Neural crest cell (in vitro differentiated cells): Measurements from ENCODE around the gene HDAC9. TPM values are rescaled to one million over a fixed set of nuclear protein-coding genes. Genes with fewer than 3 reads are reported as not detected.

ENCODE experiments used
- DNase-seq: peaks from one replicate; pipeline ENCODE4 v3.0.0; 2021; ENCODE audit warnings: low read depth, mixed read lengths, low spot score
- H3K27ac Mint-ChIP-seq: one replicate; pipeline ENCODE4 v1.8.0; 2021; ENCODE audit warnings: mild to moderate bottlenecking, mixed read lengths; ENCODE audit not compliant: unreplicated experiment
- H3K27me3 Mint-ChIP-seq: 2 replicates; pipeline ENCODE4 v1.8.0; 2021; ENCODE audit warnings: low read depth, mild to moderate bottlenecking, mixed read lengths
- H3K36me3 Mint-ChIP-seq: 2 replicates; pipeline ENCODE4 v1.8.0; 2021; ENCODE audit warnings: low read depth, mild to moderate bottlenecking, mixed read lengths
- H3K4me1 Mint-ChIP-seq: 2 replicates; pipeline ENCODE4 v1.8.0; 2021; ENCODE audit warnings: mixed read lengths
- H3K4me3 Mint-ChIP-seq: one replicate; pipeline ENCODE4 v1.8.0; 2021; ENCODE audit warnings: mild to moderate bottlenecking, mixed read lengths
- H3K9me3 Mint-ChIP-seq: 2 replicates; pipeline ENCODE4 v1.8.0; 2021; ENCODE audit warnings: mixed read lengths
- CTCF ChIP-seq: fragments of 200-600 bp; sonication (generic); conservative IDR thresholded peaks from 2 replicates; pipeline ENCODE4 v1.5.0; 2021; ENCODE audit warnings: antibody characterized with exemption, mild to moderate bottlenecking
- total RNA-seq: library from RNA; stranded (reverse); gene quantifications from 2 replicates; pipeline ENCODE4 v1.2.1, GENCODE V29; 2021

HDAC9 gene
- total RNA-seq, 1 donor from 2014 or later, result 32.3 TPM

DNA sequence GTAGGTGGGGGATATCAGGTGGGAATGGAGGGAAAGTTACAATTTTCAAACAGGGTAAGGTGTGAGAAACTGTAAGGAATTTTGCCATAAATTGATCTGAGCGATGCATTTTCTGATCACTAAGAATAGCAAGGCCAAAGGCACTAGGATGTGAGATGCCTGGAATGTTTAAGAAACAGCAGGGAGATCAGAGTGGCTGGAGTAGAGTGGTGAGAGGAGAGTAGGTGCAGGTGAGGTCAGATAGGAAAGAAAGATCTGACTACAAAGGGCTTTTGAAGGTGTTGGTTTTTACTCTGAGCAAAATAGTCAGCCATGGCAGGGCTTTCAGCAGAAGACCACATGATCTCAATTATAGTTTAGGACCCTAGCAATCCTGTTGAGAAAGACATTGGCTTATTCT is 55.0 kb downstream of the HDAC9 start:
- no peak for DNase-seq
- Mint-ChIP-seq H3K27me3 (no peaks in the 10 kb centered on the region), H3K27ac (no peak overlapping the region), H3K36me3 (no peaks in the 10 kb centered on the region), H3K4me3 (no peak overlapping the region), H3K9me3 (no peaks in the 10 kb centered on the region), H3K4me1 (peaks cover 12% of the 10 kb centered on the region)
- TF ChIP-seq CTCF, result no peak

DNA sequence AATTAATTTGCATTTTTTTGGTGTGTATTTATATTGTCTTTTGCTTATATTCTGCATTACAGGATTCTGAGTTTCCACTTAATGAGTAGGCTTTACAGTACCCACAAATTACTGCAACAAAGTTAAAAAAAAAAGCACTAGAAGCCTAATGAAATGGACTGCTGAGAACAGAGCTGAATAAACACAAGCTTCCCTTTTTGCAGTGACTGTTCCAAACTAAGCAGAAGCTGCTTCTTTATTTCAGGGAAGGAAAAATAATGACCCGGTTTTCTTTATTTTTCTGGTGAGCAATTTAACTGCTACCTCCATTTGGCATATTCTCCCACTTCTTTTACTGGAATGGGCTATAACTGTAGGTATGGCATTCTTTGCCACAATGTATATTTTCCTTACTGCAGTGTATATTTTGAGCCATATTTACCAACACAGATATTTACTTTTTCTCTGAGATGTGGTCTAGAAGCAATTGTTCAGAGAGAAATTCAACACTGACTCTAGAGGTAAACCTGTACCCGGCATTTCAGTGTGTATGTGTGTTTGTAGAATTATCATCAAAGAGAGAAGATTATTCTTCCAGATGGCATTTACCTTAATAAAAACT is 56.9 kb downstream of the HDAC9 start:
- DNase-seq, result no peak
- Mint-ChIP-seq H3K27me3 (no peaks in the 10 kb centered on the region), H3K9me3 (no peaks in the 10 kb centered on the region), H3K27ac (no peak overlapping the region), H3K4me3 (no peak overlapping the region), H3K36me3 (no peaks in the 10 kb centered on the region), H3K4me1 (peaks cover 12% of the 10 kb centered on the region)
- TF ChIP-seq CTCF, result no peak

- no peaks in the 10 kb centered on the region for H3K9me3 Mint-ChIP-seq
- H3K27ac Mint-ChIP-seq, result peak overlapping the region; percentile 39
- H3K36me3 Mint-ChIP-seq, result no peaks in the 10 kb centered on the region
- H3K27me3 Mint-ChIP-seq, result no peaks in the 10 kb centered on the region
- TF ChIP-seq CTCF, result no peak
- no peak overlapping the region for H3K4me3 Mint-ChIP-seq
- DNase-seq, result no peak
- peaks cover 12% of the 10 kb centered on the region for H3K4me1 Mint-ChIP-seq
Measured at GRCh38 chr7:18552943-18553604, 57.5 kb downstream of the HDAC9 start.

GRCh38 chr7:18553605-18554003 is 58.1 kb downstream of the HDAC9 start:
- H3K27ac Mint-ChIP-seq, result no peak overlapping the region

GRCh38 chr7:18555120-18555519 is 59.6 kb downstream of the HDAC9 start:
- no peak overlapping the region for H3K27ac Mint-ChIP-seq
- peaks cover 12% of the 10 kb centered on the region for H3K4me1 Mint-ChIP-seq
- H3K36me3 Mint-ChIP-seq, result no peaks in the 10 kb centered on the region
- DNase-seq, result no peak
- H3K27me3 Mint-ChIP-seq, result no peaks in the 10 kb centered on the region
- H3K9me3 Mint-ChIP-seq, result no peaks in the 10 kb centered on the region
- H3K4me3 Mint-ChIP-seq, result no peak overlapping the region
- TF ChIP-seq CTCF, result no peak

More at GRCh38 chr7:18553605-18554003, 58.1 kb downstream of the HDAC9 start:
- Mint-ChIP-seq H3K4me3 (no peak overlapping the region), H3K4me1 (peaks cover 12% of the 10 kb centered on the region), H3K36me3 (no peaks in the 10 kb centered on the region), H3K27me3 (no peaks in the 10 kb centered on the region), H3K9me3 (no peaks in the 10 kb centered on the region)
- TF ChIP-seq CTCF, result no peak
- DNase-seq, result no peak
